Measurements from ENCODE around the gene VN1R4.
"Not testable (repeated sequence)": the region's sequence is repeated elsewhere in the genome, so short reads cannot be mapped to it uniquely, and the experiment has no call there.

VN1R4 gene

GRCh38 chr19:53275480-53275879 is 8.0 kb upstream of the VN1R4 start:
- Histone ChIP-seq H3K9ac (ENCODE audit: insufficient read length) (no peak overlapping the region), H3K4me3 (no peak overlapping the region), H3K27ac (no peak overlapping the region), H3K9me3 (ENCODE audit: low read depth, low read length) (no peaks in the 10 kb centered on the region), H3K36me3 (ENCODE audit: insufficient read depth, low read length) (no peaks in the 10 kb centered on the region)
- no peak for TF ChIP-seq EZH2 (IDR thresholded peaks at IDR 0.05)
- TF ChIP-seq POLR2AphosphoS5 (IDR thresholded peaks at IDR 0.05; ENCODE audit: borderline replicate concordance, low read depth, low read length) = no peak
- no peak for TF ChIP-seq FOXP2 (optimal IDR thresholded peaks at IDR 0.05; ENCODE audit: control extremely low read depth, extremely low read length, insufficient read depth)
- no peak for DNase-seq (ENCODE audit: low read depth, low spot score)

- no peak overlapping the region for H3K27ac ChIP-seq
- no peak for DNase-seq (ENCODE audit: low read depth, low spot score)
Observed at GRCh38 chr19:53272044-53272443, 4.5 kb upstream of the VN1R4 start.

GRCh38 chr19:53269861-53270260 is 2.3 kb upstream of the VN1R4 start:
- H3K9ac ChIP-seq (ENCODE audit: insufficient read length); H3K9me3 ChIP-seq (ENCODE audit: low read depth, low read length); DNase-seq (ENCODE audit: low read depth, low spot score); H3K27ac ChIP-seq; H3K36me3 ChIP-seq (ENCODE audit: insufficient read depth, low read length); H3K4me3 ChIP-seq: not testable (repeated sequence)

More at GRCh38 chr19:53272044-53272443, 4.5 kb upstream of the VN1R4 start:
- Histone ChIP-seq H3K36me3 (ENCODE audit: insufficient read depth, low read length) (no peaks in the 10 kb centered on the region), H3K4me3 (no peak overlapping the region), H3K9me3 (ENCODE audit: low read depth, low read length) (no peaks in the 10 kb centered on the region), H3K9ac (ENCODE audit: insufficient read length) (no peak overlapping the region)
- TF ChIP-seq POLR2AphosphoS5 (IDR thresholded peaks at IDR 0.05; ENCODE audit: borderline replicate concordance, low read depth, low read length) (no peak), FOXP2 (optimal IDR thresholded peaks at IDR 0.05; ENCODE audit: control extremely low read depth, extremely low read length, insufficient read depth) (no peak), EZH2 (IDR thresholded peaks at IDR 0.05) (no peak)

- not testable (repeated sequence) for H3K9ac ChIP-seq (ENCODE audit: insufficient read length); DNase-seq (ENCODE audit: low read depth, low spot score); H3K9me3 ChIP-seq (ENCODE audit: low read depth, low read length); H3K4me3 ChIP-seq; H3K27ac ChIP-seq; H3K36me3 ChIP-seq (ENCODE audit: insufficient read depth, low read length)
Observed at GRCh38 chr19:53257715-53258342, 9.7 kb downstream of the VN1R4 start, which contains the start of gene VN1R2. VN1R2 (plus strand) TSS chr19:53258292; CDS start chr19:53258376, 84 bp downstream.

GRCh38 chr19:53254411-53255341 is 12.8 kb downstream of the VN1R4 start, which contains the start of gene ZNF677:
ZNF677 (minus strand) TSS chr19:53254873; CDS start chr19:53251550, 3,323 bp downstream.
- Histone ChIP-seq H3K9me3 (ENCODE audit: low read depth, low read length) (no peaks in the 10 kb centered on the region), H3K27ac (no peak within 1 kb of the TSS), H3K4me3 (no peak within 1 kb of the TSS), H3K36me3 (ENCODE audit: insufficient read depth, low read length) (no peaks in the 10 kb centered on the region), H3K9ac (ENCODE audit: insufficient read length) (no peak within 1 kb of the TSS)
- no peak for TF ChIP-seq EZH2 (IDR thresholded peaks at IDR 0.05)
- TF ChIP-seq POLR2AphosphoS5 (IDR thresholded peaks at IDR 0.05; ENCODE audit: borderline replicate concordance, low read depth, low read length) = no peak
- DNase-seq (ENCODE audit: low read depth, low spot score) = no peak

- no peak overlapping the region for H3K4me3 ChIP-seq
- TF ChIP-seq POLR2AphosphoS5 (IDR thresholded peaks at IDR 0.05; ENCODE audit: borderline replicate concordance, low read depth, low read length) (no peak), FOXP2 (optimal IDR thresholded peaks at IDR 0.05; ENCODE audit: control extremely low read depth, extremely low read length, insufficient read depth) (no peak), EZH2 (IDR thresholded peaks at IDR 0.05) (no peak)
- no peaks in the 10 kb centered on the region for H3K36me3 ChIP-seq (ENCODE audit: insufficient read depth, low read length)
- H3K9ac ChIP-seq (ENCODE audit: insufficient read length) = no peak overlapping the region
- no peak for DNase-seq (ENCODE audit: low read depth, low spot score)
- H3K27ac ChIP-seq = no peak overlapping the region
- H3K9me3 ChIP-seq (ENCODE audit: low read depth, low read length) = no peaks in the 10 kb centered on the region; the same call in 1 of the 2 replicates
Observed at GRCh38 chr19:53246498-53246897, 21.0 kb downstream of the VN1R4 start.

GRCh38 chr19:53237114-53237777 is 30.3 kb downstream of the VN1R4 start:
- DNase-seq (ENCODE audit: low read depth, low spot score) = no peak
- H3K9ac ChIP-seq (ENCODE audit: insufficient read length) = no peak overlapping the region
- no peak overlapping the region for H3K27ac ChIP-seq
- TF ChIP-seq EZH2 (IDR thresholded peaks at IDR 0.05) = no peak
- TF ChIP-seq POLR2AphosphoS5 (IDR thresholded peaks at IDR 0.05; ENCODE audit: borderline replicate concordance, low read depth, low read length) = no peak
- no peak for TF ChIP-seq FOXP2 (optimal IDR thresholded peaks at IDR 0.05; ENCODE audit: control extremely low read depth, extremely low read length, insufficient read depth)
- H3K36me3 ChIP-seq (ENCODE audit: insufficient read depth, low read length) = no peaks in the 10 kb centered on the region
- no peak overlapping the region for H3K4me3 ChIP-seq
- H3K9me3 ChIP-seq (ENCODE audit: low read depth, low read length) = peaks cover 4% of the 10 kb centered on the region; the same call in 1 of the 2 replicates

GRCh38 chr19:53224606-53225005 is 42.9 kb downstream of the VN1R4 start:
- no peaks in the 10 kb centered on the region for H3K36me3 ChIP-seq (ENCODE audit: insufficient read depth, low read length)
- TF ChIP-seq POLR2AphosphoS5 (IDR thresholded peaks at IDR 0.05; ENCODE audit: borderline replicate concordance, low read depth, low read length) (no peak), FOXP2 (optimal IDR thresholded peaks at IDR 0.05; ENCODE audit: control extremely low read depth, extremely low read length, insufficient read depth) (no peak), EZH2 (IDR thresholded peaks at IDR 0.05) (no peak)
- H3K9ac ChIP-seq (ENCODE audit: insufficient read length) = no peak overlapping the region
- no peak for DNase-seq (ENCODE audit: low read depth, low spot score)
- no peak overlapping the region for H3K27ac ChIP-seq
- H3K4me3 ChIP-seq = no peak overlapping the region
- H3K9me3 ChIP-seq (ENCODE audit: low read depth, low read length) = no peaks in the 10 kb centered on the region

- H3K36me3 ChIP-seq (ENCODE audit: insufficient read depth, low read length); H3K9me3 ChIP-seq (ENCODE audit: low read depth, low read length); H3K27ac ChIP-seq: not testable (repeated sequence)
Observed at GRCh38 chr19:53222716-53223115, 44.8 kb downstream of the VN1R4 start.

More at GRCh38 chr19:53222716-53223115, 44.8 kb downstream of the VN1R4 start:
- H3K4me3 ChIP-seq; H3K9ac ChIP-seq (ENCODE audit: insufficient read length); DNase-seq (ENCODE audit: low read depth, low spot score): not testable (repeated sequence)
